ENCODE results near the gene CFAP57.

DNA sequence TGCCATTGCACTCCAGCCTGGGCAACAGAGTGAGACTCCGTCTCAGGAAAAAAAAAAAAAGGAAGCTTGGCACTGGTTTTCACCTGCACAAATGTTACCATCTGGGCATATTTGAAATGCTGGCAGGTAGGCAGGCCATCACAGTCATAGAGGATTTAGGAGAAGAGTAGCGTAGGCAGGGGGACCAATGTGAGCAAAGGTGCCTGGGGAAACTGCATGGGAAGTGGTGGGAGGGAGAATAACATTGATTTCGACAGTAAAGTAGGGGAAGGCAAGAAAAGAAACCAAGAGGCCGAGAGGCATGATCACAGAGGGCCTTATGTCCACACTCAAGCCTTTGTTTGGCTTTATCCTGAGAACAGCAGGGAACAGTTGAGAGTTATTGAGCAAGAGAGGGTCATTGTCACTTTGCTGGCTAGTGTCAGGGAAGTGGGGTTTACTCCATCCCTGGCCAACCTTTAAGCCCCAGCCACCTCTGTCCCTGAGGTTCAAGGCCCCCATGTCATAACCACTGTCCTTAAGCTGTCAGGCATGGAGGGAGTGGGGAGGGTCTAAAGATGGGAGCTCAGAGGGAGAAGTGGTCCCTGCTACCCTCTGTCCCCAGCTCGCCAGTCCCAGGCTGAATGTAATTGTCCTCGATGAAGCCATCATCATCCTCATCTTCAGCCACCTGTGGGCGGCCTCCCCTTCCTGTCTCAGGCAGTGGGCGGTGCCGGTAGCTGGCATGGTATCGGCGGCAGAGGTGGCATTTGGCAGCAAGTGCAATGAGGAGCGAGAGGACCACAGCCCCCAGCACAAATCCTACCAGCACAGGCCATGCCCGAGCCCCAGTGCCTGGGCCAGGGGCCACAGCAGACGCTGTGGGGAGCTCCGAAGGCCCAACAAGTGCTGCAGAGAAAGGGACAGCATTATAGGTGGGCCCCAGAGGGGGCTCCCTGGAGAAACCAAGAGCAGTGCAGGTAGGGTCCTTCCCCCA lies 110.4 kb downstream of the CFAP57 start:
- TF ChIP-seq YY1 (IDR thresholded peaks at IDR 0.05; ENCODE audit: low read depth, low read length), result no peak
- TF ChIP-seq POLR2AphosphoS5 (IDR thresholded peaks at IDR 0.05; ENCODE audit: low read depth, low read length), result no peak

Data from H1 (cell line).